BLaER1 treated with 17β-estradiol and CSF1 and Interleukin-3, amounts not matched to agents 10 nM and 100 nM (cell line): ENCODE measurements around the gene CHST3.
A peak's percentile ranks its signal among the peaks of the same experiment; 100 is the strongest.

Source experiments
- H3K27ac ChIP-seq, 11 experiments: shearing (Covaris generic); formaldehyde crosslinking; 2 replicates each; pipeline ENCODE4 v1.8.1; 2022
- H3K27me3 ChIP-seq, 11 experiments: shearing (Covaris generic); formaldehyde crosslinking; 2 replicates each; pipeline ENCODE4 v1.8.1; 2022
- H3K36me3 ChIP-seq, 11 experiments: shearing (Covaris generic); formaldehyde crosslinking; 2 replicates each; pipeline ENCODE4 v1.8.1; 2022
- H3K4me1 ChIP-seq, 10 experiments: shearing (Covaris generic); formaldehyde crosslinking; 2 replicates each; pipeline ENCODE4 v1.8.1; 2022
- H3K4me2 ChIP-seq, 11 experiments: shearing (Covaris generic); formaldehyde crosslinking; 2 replicates each; pipeline ENCODE4 v1.8.1; 2022
- H3K4me3 ChIP-seq, 10 experiments: shearing (Covaris generic); formaldehyde crosslinking; 2 replicates each; pipeline ENCODE4 v1.8.1; 2022
- H3K9ac ChIP-seq, 11 experiments: shearing (Covaris generic); formaldehyde crosslinking; 2 replicates each; pipeline ENCODE4 v1.8.1; 2022
- H3K9me3 ChIP-seq, 11 experiments: shearing (Covaris generic); formaldehyde crosslinking; replicated peaks in 1 of 11; 2 replicates each; pipeline ENCODE4 v1.8.1; 2022
- H4K20me1 ChIP-seq, 11 experiments: shearing (Covaris generic); formaldehyde crosslinking; 2 replicates each; pipeline ENCODE4 v1.8.1; 2022
- Cebpa-rat ChIP-seq, 11 experiments: shearing (Covaris generic); IDR thresholded peaks; 2 replicates each; pipeline ENCODE4 v1.8.1; 2022

The CHST3 gene

GRCh38 chr10:71969929-71970328 lies 5.7 kb downstream of the CHST3 start:
- Histone ChIP-seq H3K4me2 (no peak overlapping the region), H3K4me1 (peaks cover 20 to 33% (median 26%) of the 10 kb centered on the region in 10 experiments), H3K27ac (no peak overlapping the region), H3K9me3 (no peaks in the 10 kb centered on the region), H3K27me3 (peaks cover 26 to 53% (median 44%) of the 10 kb centered on the region in 11 experiments), H3K36me3 (no peaks in the 10 kb centered on the region), H3K9ac (no peak overlapping the region), H3K4me3 (no peak overlapping the region), H4K20me1 (peaks cover 0 to 50% (median 3%) of the 10 kb centered on the region in 11 experiments; a peak in 10 of 22 replicates)
- TF ChIP-seq Cebpa-rat (IDR thresholded peaks at IDR 0.05): no peak

- Histone ChIP-seq H3K27ac (no peak overlapping the region), H3K9me3 (no peaks in the 10 kb centered on the region), H3K27me3 (peaks cover 22 to 49% (median 40%) of the 10 kb centered on the region in 11 experiments), H3K9ac (no peak overlapping the region), H3K4me2 (peak overlapping the region in 4 of 11 experiments; percentile 36 to 58 (median 56); a peak in 4 of 22 replicates), H3K4me3 (no peak overlapping the region), H3K36me3 (no peaks in the 10 kb centered on the region), H4K20me1 (peaks cover 0 to 50% (median 0%) of the 10 kb centered on the region in 11 experiments; a peak in 6 of 22 replicates), H3K4me1 (peaks cover 16 to 33% (median 23%) of the 10 kb centered on the region in 10 experiments; a peak in 19 of 20 replicates)
- TF ChIP-seq Cebpa-rat (IDR thresholded peaks at IDR 0.05): no peak
Measured at GRCh38 chr10:71970331-71970730, 6.1 kb downstream of the CHST3 start.

GRCh38 chr10:71970869-71971268 lies 6.7 kb downstream of the CHST3 start:
- Histone ChIP-seq H3K9me3 (no peaks in the 10 kb centered on the region), H3K4me1 (peaks cover 12 to 33% (median 21%) of the 10 kb centered on the region in 10 experiments; a peak in 17 of 20 replicates), H3K9ac (no peak overlapping the region), H3K4me3 (no peak overlapping the region), H3K27me3 (peaks cover 16 to 44% (median 35%) of the 10 kb centered on the region in 11 experiments), H3K27ac (no peak overlapping the region), H3K4me2 (peak overlapping the region in 9 of 11 experiments; percentile 25 to 58 (median 52); a peak in 15 of 22 replicates), H4K20me1 (peaks cover 0 to 48% (median 0%) of the 10 kb centered on the region in 11 experiments; a peak in 6 of 22 replicates), H3K36me3 (no peaks in the 10 kb centered on the region)
- no peak for TF ChIP-seq Cebpa-rat (IDR thresholded peaks at IDR 0.05)

GRCh38 chr10:71971311-71971731 lies 7.1 kb downstream of the CHST3 start:
- H3K4me3 ChIP-seq: no peak overlapping the region
- H3K27ac ChIP-seq: no peak overlapping the region
- peaks cover 12 to 37% (median 21%) of the 10 kb centered on the region in 10 experiments; a peak in 17 of 20 replicates for H3K4me1 ChIP-seq
- peaks cover 0 to 44% (median 0%) of the 10 kb centered on the region in 11 experiments; a peak in 4 of 22 replicates for H4K20me1 ChIP-seq
- H3K4me2 ChIP-seq: peak overlapping the region in 9 of 11 experiments; percentile 25 to 58 (median 52); a peak in 17 of 22 replicates
- H3K9me3 ChIP-seq: no peaks in the 10 kb centered on the region
- H3K36me3 ChIP-seq: no peaks in the 10 kb centered on the region
- H3K9ac ChIP-seq: 0 out of 22 replicates have a peak overlapping the region, but pooled peaks of 1 of the 11 experiments have one; percentile 4
- TF ChIP-seq Cebpa-rat (IDR thresholded peaks at IDR 0.05): no peak
- peaks cover 12 to 39% (median 30%) of the 10 kb centered on the region in 11 experiments for H3K27me3 ChIP-seq

GRCh38 chr10:71971769-71972555 lies 7.8 kb downstream of the CHST3 start:
- peak overlapping the region in 8 of 11 experiments; percentile 29 to 58 (median 54); a peak in 16 of 22 replicates for H3K4me2 ChIP-seq
- H3K4me1 ChIP-seq: peaks cover 12 to 37% (median 21%) of the 10 kb centered on the region in 10 experiments; a peak in 17 of 20 replicates
- H3K27ac ChIP-seq: no peak overlapping the region
- no peaks in the 10 kb centered on the region for H3K9me3 ChIP-seq
- no peak for TF ChIP-seq Cebpa-rat (IDR thresholded peaks at IDR 0.05)
- H3K36me3 ChIP-seq: no peaks in the 10 kb centered on the region
- H4K20me1 ChIP-seq: peaks cover 0 to 43% (median 0%) of the 10 kb centered on the region in 11 experiments; a peak in 4 of 22 replicates
- 0 out of 22 replicates have a peak overlapping the region, but pooled peaks of 1 of the 11 experiments have one; percentile 4 for H3K9ac ChIP-seq
- no peak overlapping the region for H3K4me3 ChIP-seq
- peaks cover 5 to 33% (median 24%) of the 10 kb centered on the region in 11 experiments; a peak in 19 of 22 replicates for H3K27me3 ChIP-seq

- H3K9me3 ChIP-seq: no peaks in the 10 kb centered on the region
- no peak overlapping the region for H3K4me3 ChIP-seq
- no peaks in the 10 kb centered on the region for H3K36me3 ChIP-seq
- peaks cover 12 to 37% (median 21%) of the 10 kb centered on the region in 10 experiments; a peak in 17 of 20 replicates for H3K4me1 ChIP-seq
- no peak overlapping the region for H3K4me2 ChIP-seq
- no peak overlapping the region for H3K27ac ChIP-seq
- TF ChIP-seq Cebpa-rat (IDR thresholded peaks at IDR 0.05): no peak
- peaks cover 0 to 25% (median 15%) of the 10 kb centered on the region in 11 experiments; a peak in 11 of 22 replicates for H3K27me3 ChIP-seq
- H4K20me1 ChIP-seq: peaks cover 0 to 43% (median 0%) of the 10 kb centered on the region in 11 experiments; a peak in 4 of 22 replicates
- no peak overlapping the region for H3K9ac ChIP-seq
Measured at GRCh38 chr10:71972746-71973695, 8.8 kb downstream of the CHST3 start.

- Histone ChIP-seq H3K4me2 (peak overlapping the region in 1 of 11 experiments; percentile 28; a peak in 1 of 22 replicates), H4K20me1 (peaks cover 0 to 42% (median 0%) of the 10 kb centered on the region in 11 experiments; a peak in 4 of 22 replicates), H3K27ac (no peak overlapping the region), H3K4me3 (no peak overlapping the region), H3K9me3 (no peaks in the 10 kb centered on the region), H3K36me3 (no peaks in the 10 kb centered on the region), H3K27me3 (peaks cover 0 to 24% (median 15%) of the 10 kb centered on the region in 11 experiments; a peak in 11 of 22 replicates), H3K4me1 (peaks cover 17 to 43% (median 29%) of the 10 kb centered on the region in 10 experiments), H3K9ac (no peak overlapping the region)
- TF ChIP-seq Cebpa-rat (IDR thresholded peaks at IDR 0.05): no peak
Measured at GRCh38 chr10:71973777-71974488, 9.7 kb downstream of the CHST3 start.
